SKM-1 (cell line): ENCODE results near the gene CGB1.
"Not testable (repeated sequence)": the region's sequence is repeated elsewhere in the genome, so short reads cannot be mapped to it uniquely, and the experiment has no call there.

Experiments used
- DNase-seq: peaks from one replicate; lab custom pipeline; 2025; ENCODE audit not compliant: unreplicated experiment; lab: John Stamatoyannopoulos, UW

CGB1 gene

DNA sequence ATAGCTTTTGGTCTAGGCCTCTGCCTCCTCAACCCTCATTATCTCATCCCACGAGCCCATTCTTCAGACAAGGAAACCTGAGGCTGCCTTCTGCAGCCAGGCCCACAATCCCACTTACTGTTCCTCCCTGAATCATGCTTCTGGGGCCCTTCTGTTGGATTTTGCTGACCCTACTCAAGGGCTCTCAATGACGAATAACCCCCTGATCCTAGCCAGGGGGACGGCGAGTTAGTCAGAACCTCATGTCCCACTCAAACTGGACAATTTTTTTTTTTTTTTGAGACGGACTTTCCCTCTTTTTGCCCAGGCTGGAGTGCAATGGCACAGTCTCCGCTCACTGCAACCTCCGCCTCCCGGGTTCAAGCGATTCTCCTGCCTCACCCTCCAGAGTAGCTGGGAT, 14.6 kb downstream of the CGB1 start:
- DNase-seq: no peak

DNA sequence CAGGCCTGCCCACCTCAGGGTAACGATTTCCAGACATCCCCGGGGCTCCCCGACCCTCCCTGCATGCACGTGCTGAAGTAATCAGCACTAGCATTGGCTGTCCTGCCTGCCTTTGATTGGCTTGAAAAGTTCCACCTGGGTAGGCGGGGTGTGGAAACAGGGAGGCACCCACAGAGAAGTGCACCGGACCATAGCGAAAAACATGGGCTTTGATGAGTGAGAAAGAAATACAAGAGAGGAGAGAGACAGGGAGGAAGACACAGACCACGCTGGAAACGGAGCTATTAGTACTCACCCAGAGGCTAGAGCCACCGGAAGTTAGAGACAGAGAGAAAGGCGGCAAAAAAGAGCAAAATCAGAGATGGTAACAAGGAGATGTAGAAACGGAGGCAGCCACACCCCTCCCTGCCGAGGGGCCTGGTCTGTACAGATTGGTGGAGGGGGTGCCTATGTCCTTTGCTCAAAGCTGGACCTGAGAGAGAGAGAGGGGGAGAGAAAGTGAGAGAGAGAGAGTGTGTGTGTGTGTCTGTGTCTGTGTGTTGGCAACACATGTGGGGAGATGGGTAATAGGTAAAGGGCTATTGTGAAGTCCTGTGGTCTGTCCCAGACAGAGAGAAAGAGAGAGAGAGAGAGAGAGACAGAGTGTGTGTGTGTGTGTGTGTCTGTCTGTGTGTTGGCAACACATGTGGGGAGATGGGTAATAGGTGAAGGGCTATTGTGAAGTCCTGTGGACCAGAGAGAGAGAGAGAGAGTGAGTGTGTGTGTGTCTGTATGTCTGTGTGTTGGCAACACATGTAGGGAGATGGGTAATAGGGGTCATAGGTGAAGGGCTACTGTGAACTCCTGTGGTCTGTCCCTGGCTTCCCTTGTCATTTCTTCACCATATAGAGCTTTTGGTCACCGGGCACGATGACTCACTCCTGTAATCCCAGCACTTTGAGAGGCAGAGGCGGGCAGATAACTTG, 15.5 kb downstream of the CGB1 start:
- DNase-seq: no peak

DNA sequence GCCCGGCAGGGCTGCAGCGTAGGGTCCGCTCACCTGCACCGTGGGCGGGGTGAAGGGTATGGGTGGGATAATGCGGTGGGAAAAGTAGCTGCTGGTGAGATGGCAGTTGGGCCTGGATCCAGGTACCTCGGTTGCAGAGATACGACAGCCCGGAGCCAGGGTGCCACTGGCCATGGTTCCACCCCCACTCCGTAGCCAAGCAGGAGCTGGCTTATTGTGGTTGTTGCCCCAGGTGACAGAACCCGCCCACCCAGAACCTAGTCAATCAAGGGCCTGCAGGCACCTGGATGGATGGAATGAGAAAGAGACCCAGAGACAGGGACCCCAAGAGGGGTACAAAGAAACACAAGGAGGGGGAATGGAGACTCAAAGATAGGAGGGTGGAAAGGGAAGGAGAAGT, 16.4 kb downstream of the CGB1 start:
- no peak for DNase-seq

DNA sequence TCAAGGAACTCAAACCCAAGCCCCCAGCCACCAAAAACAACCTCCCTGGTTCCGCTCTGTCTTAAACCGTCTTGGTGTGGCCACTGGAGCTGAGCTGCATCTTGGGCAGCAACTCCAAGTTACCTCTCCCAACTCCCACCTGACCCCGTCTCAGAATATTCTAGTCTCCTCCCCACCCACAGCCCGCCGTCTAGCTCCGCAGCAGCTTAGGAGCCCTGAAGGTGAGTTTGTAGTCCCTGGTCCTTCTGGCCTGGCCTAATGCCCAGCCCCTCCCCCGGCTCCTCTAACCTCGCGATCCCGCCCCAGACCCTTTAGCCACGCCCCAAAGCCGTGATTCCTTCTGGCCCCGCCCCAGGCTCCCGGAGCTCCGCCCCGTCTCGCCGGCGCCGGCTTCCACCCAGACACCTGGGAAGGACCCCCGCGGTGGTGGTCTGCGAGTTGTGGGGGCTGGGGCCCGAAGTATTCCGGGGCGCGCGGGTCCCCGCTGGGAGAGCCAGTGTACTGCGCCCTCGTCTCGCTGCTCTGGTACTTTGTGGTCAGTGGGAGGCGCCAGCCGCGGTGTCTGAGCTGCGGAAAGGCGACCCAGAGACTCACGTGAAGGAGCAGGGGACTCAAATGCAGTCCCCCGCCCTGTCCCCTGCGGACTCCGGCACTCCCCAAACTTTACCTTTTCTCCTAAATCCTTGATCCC, 17.3 kb downstream of the CGB1 start:
- no peak for DNase-seq

DNA sequence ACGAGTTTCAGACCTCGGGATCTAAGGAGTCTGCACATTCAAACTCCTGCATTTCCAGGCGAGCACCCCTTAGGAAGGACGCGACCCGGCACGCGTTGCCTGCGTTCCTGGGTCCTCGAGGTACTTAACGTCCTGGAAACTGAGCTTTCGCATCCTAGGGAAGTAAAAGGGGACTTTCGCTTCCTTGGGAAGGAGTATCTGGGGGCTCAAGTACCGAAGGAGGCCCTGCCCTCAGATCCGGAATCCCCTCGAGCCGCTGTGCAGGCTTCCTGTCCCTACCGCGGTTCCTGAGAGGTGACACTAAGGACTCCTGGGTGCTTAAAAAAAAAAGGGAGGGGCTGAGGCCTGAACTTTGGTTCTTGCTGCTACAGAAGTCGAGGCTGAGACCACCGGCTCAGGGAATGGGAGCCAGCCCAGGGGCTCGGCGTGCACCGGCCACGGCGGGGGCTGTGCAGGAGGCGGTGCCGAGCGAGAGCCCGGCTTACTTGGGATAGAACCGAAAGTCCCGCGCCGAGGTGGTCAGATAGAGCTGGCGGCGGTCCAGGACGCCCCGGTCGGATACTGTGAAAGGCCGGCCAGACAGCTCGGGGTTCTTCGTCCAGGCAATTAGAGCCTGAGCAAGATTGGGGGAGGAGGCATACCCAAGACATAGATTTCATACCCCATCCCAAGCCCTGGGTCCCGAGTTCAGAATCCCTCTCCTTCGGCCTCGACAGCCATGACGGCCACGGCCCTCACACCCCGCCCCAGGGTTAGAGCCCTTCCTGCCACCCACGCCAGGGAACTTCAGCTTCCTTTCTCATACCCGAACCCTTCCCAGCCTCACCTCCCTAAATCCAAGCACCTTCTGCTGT, 18.1 kb downstream of the CGB1 start:
- not testable (repeated sequence) for DNase-seq

DNA sequence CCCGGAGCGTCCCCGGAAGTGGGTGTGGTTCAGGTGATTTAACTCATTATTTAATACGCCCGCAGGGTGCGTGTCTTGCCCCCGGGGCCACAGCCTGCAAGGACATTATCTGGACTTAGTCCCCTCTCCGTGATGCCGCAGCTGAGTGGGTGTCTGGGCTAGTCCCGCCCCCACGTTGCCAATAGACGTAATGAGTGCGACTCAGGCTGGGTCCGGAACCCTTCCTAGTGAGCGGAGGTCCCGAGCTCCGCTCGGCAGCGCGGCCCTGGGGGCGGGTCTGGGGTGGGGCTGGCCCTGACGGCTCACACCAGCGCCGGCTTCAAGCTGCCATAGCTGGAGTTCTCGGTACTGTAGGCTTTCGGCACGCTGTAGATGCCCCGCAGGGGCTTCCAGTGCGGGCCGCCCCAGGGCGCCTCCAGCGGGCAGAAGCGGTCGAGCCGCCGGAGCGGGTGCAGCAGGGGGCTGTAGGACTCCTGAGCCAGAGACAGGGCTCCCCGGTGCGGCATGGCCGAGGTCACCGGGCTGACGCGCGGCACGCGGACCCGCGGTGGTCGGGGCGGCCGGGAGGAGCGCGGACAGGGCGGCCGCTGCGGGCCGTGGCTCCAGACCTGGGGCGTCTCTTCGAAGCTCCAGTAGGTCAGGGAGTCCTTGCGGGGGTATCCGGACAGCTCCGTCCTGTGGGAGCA, 18.9 kb downstream of the CGB1 start:
- no peak for DNase-seq

DNA sequence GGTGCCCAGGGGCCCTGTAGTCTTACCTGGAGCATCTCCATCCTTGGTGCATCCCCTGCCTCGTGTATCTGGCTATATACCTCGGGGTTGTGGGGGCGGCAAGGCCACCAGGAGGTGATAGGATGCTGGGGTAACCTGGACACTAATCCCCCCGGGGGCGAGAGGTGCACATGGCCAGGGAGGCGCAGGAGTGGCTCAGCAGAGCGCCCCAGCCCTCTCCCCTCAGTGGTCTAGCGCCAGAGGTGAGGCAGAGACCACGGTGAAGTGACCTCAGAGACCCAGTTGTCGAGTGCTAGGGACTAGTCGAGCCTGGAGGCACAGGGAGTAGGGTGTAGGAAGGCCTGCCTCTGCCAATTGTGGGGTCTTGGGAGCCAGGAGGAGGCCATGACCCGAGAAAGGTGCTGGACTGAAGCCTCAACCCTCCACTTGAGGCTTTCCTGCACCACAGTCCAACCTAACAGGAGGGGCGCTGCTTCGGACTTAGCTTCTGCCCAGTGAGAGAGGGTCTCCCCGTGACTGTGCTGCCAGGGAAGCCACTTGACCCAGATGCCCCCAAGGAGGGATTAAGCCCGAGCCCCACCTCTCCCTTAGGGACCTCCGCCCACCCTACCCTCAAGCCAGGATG, 19.5 kb downstream of the CGB1 start, which contains the start of gene LHB:
Gene LHB (minus strand): TSS at position 51 of the 625 bp plus-strand sequence. CDS start 10 bp downstream, at position 41.
- DNase-seq: no peak

DNA sequence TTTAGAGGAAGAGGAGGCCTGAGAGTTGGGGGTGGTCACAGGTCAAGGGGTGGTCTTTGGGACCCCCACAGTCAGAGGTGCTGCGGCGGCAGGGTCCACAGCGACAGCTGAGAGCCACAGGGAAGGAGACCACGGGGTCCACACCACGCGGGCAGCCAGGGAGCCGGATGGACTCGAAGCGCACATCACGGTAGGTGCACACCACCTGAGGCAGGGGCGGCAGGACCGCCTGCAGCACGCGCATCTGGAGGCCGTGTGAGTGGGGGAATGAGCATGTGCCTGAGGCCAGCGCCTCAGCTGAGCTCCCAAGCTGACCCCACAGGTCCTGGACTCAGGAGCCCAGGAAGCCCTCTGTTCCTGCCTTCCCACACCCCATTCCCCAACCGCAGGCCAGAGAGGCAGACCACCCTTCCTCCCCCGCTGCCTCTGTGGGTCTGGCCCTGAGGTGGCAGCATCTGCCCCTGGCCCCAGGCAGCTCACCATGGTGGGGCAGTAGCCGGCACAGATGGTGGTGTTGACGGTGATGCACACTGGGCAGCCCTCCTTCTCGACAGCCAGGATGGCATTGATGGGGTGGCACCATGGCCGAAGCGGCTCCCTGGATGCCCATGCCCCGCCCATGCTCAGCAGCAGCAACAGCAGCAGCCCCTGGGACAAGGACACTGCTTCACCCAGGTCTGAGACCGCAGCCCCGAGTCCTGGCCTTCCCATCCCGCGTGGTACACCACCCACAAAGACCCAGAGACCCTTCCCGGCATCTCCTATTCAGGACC, 20.4 kb downstream of the CGB1 start:
- DNase-seq: no peak

DNA sequence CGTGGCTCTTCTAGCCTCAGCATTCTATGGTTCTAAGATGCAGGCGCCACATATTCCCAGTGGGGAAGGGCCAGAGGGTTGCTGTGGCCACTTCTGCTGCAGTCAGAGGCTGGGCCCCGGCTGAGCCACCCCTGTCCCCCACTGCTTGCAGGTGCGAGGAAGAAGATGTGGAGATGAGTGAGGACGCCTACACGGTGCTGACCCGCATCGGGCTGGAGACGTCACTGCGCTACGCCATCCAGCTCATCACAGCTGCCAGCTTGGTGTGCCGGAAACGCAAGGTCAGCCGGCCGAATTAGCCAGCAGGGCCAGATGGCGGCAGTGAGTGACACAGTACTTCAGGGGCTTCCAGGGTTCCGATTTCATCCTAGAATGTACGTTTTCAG, 21.8 kb downstream of the CGB1 start:
- DNase-seq: no peak

DNA sequence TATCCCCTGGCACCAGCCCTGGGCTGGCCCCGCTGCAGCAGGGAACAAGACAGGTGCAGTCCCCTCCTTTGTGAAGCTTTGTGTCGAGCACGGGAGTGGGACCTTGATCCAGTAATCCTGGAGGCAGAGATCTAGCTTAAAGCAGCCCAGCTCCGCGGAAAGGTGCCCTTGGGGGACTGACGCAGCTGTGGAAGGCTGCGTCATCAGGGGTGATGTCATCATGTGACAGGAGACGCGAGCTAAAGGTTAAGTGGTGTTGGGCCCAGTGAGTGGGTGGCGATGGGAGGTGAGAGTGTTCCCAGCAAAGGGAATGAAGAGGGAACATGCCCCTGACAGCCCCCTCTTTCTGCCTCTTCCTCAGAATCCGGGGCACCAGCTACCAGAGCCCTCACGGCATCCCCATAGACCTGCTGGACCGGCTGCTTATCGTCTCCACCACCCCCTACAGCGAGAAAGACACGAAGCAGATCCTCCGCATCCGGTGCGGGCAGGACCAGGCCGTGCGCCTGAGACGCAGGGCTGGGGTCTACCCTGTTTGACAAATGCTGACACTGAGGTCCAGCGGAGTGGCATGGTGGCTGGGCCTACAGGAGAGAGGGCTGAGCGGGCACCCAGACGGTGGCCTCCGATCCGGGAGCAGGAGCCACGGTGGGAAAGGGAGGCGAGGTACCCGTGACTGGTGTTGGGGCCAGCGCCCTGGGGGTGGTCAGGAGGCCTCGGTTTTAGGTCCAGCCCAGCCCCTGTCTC, 22.4 kb downstream of the CGB1 start:
- no peak for DNase-seq

DNA sequence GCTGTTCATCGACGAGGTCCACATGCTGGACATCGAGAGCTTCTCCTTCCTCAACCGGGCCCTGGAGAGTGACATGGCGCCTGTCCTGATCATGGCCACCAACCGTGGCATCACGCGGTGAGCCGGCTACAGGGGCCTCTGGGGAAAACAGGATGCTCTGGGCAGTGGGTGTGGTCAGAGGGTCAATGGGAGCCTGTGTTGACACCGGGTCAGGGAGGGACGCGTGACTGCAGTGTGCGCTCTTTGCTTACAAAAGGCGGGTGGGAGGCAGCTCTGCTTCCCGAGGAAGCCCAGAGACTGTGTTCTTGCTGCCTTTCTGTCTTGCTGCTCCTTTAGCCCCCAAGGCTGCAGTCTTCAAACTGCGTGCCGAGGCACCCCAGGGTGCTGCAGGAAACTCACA, 25.5 kb downstream of the CGB1 start:
- DNase-seq: no peak

DNA sequence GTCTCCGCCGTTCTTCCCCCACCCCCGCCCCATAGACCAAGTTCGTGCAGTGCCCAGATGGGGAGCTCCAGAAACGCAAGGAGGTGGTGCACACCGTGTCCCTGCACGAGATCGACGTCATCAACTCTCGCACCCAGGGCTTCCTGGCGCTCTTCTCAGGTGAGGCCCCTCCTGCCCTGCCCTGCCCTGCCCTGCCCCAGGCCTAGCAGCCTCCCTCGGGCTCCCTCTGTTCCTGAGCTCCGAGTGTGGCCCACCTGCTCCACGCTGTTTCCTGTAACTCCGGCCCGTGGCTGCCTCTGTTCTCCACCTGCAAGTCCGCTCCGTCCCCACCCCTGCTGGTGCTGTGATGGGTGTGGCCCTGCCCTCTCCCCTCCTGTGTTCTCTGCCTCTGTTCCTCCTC, 26.2 kb downstream of the CGB1 start:
- no peak for DNase-seq

DNA sequence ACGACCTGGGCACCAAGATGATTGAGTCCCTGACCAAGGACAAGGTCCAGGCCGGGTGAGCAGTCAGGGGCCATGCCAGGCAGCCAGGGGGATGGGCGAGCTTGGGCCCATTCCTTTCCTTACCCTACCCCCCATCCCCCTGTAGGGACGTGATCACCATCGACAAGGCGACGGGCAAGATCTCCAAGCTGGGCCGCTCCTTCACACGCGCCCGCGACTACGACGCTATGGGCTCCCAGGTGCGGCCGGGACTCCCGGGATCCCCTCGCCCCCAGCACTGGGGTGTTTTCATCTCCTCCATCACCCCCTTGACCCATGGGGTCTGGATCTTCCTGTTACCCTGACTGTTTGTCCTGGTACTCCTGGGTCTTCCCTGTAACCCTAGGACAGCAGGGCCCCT, 26.9 kb downstream of the CGB1 start:
- no peak for DNase-seq

DNA sequence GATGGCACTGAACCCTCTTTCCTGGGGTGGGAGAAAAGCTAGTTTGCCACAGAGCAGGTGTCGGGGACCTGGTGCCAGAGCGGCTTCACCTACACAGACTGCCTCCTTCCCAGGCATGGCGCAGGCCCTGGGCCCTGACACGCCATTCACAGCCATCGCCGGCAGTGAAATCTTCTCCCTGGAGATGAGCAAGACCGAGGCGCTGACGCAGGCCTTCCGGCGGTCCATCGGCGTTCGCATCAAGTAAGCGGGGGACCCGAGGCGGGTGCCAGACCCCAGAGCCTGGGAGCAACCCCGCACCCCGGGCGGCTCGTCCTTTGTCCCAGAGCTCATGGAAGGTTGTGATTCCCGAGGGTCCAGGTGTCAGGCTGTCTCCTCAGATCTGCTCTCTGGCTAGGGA, 29.8 kb downstream of the CGB1 start:
- no peak for DNase-seq

DNA sequence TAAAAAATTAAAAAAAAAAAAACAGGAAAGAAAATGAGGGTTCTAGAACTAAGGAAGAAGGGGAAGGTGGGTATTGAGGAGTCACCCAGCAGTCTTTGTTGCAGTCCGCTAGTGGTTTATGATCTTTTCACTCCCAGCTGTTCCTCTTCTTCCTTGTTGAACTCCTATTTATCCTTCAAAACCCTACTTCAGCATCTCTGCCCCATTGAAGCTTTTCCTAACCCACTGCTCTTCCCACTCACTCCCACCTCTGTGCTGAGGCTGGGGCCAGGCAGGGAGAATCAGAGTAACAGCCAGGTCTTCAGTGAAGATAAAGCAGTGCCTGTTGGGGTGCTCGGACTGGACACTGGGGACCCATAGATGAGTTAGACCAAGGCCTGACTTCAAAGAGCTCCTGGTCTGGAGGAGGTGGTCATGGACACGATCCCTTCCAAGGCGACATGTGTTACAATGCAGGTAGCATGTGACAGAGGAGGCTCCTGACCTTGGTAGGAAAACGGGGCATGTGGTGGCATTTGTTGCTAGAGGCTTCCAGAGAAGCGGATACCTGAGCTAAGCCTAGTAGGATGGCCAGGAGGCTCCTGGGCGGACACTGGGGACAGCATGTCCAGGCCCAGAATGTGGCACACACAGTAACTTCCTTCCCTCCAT, 31.6 kb downstream of the CGB1 start:
- no peak for DNase-seq

DNA sequence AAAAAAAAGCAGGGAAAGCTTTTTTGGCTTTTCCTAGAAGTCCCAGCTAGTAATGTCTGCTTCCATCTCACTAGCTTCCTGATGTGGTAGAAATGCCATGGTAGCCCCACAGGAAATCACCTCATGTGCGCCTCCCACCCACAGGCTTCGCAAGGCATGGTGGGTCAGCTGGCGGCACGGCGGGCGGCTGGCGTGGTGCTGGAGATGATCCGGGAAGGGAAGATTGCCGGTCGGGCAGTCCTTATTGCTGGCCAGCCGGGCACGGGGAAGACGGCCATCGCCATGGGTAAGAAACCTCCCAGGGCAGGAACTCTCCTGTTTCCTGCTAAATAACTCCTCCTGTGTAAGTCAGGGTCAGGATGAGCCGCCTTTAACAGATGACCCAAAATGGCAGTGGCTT, 32.6 kb downstream of the CGB1 start:
- DNase-seq: no peak

DNA sequence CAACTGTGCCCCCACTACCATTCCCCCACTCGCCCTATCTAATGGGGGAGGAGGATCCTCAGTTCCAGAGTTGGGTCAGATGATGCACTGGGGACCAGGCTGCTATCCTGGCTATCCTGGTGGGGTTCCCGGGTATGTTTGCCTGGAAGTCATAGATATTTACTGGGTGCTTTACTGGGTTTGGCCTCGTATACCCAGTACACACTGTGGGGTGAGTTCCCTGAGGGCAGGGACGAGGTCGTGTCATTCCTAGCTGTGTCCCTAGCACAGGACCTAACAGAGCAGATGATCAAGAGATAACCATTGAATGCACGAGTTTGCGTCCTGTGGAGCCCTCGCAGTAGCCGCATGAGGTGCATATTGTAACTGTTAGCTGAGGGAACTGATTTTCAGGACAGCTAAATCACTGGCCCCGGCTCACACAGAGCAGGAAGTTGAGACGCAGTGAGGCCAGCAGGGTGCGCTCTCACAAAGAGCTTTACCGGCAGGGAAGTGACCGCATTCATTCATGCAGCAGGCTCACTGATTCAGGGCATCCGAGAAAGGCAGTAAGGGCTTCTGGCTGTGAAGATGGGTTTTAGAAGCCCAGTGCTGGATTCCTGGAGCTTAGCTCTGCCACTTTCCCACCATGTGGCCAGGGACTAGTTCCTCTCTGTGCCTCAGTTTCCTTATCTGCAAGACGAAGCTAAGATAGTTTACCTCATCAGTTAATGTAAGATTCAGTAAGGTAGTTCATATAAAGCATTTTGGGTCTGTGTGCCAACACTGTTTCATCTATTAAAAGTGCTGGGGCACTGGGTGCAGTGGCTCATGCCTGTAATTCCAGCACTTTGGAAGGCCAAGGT, 37.0 kb downstream of the CGB1 start:
- DNase-seq: no peak
